ENCODE measurements around the gene DACT2.
A peak's percentile ranks its signal among the peaks of the same experiment; 100 is the strongest.
"Not testable (repeated sequence)": the region's sequence is repeated elsewhere in the genome, so short reads cannot be mapped to it uniquely, and the experiment has no call there.

The DACT2 gene

GRCh38 chr6:168276576-168277273 is 42.9 kb downstream of the DACT2 start:
- in situ Hi-C loops (cut with HindIII; ENCODE audit: low pct_ligation_motif_present, low pct_unique_long_range_greater_than_20kb, low sequenced_read_pairs) = no loop called here
- DNase-seq = no peak

GRCh38 chr6:168275168-168275567 is 44.4 kb downstream of the DACT2 start:
- DNase-seq = no peak
- in situ Hi-C loops (cut with HindIII; ENCODE audit: low pct_ligation_motif_present, low pct_unique_long_range_greater_than_20kb, low sequenced_read_pairs) = no loop called here

GRCh38 chr6:168274037-168274952 is 45.3 kb downstream of the DACT2 start:
- DNase-seq = peak; percentile 52
- in situ Hi-C loops (cut with HindIII; ENCODE audit: low pct_ligation_motif_present, low pct_unique_long_range_greater_than_20kb, low sequenced_read_pairs) = no loop called here

- in situ Hi-C loops (cut with HindIII; ENCODE audit: low pct_ligation_motif_present, low pct_unique_long_range_greater_than_20kb, low sequenced_read_pairs) = no loop called here
- DNase-seq = no peak
Measured at GRCh38 chr6:168273441-168274036, 46.0 kb downstream of the DACT2 start.

- in situ Hi-C loops (cut with HindIII; ENCODE audit: low pct_ligation_motif_present, low pct_unique_long_range_greater_than_20kb, low sequenced_read_pairs) = no loop called here
Measured at GRCh38 chr6:168272415-168273325, 46.9 kb downstream of the DACT2 start.

GRCh38 chr6:168270274-168271172 is 49.1 kb downstream of the DACT2 start:
- in situ Hi-C loops (cut with HindIII; ENCODE audit: low pct_ligation_motif_present, low pct_unique_long_range_greater_than_20kb, low sequenced_read_pairs) = no loop called here
- no peak for DNase-seq

More at GRCh38 chr6:168272415-168273325, 46.9 kb downstream of the DACT2 start:
- no peak for DNase-seq

- in situ Hi-C loops (cut with HindIII; ENCODE audit: low pct_ligation_motif_present, low pct_unique_long_range_greater_than_20kb, low sequenced_read_pairs) = no loop called here
Measured at GRCh38 chr6:168269455-168270243, 49.9 kb downstream of the DACT2 start.

GRCh38 chr6:168268755-168269154 is 50.8 kb downstream of the DACT2 start:
- DNase-seq = no peak
- in situ Hi-C loops (cut with HindIII; ENCODE audit: low pct_ligation_motif_present, low pct_unique_long_range_greater_than_20kb, low sequenced_read_pairs) = no loop called here

More at GRCh38 chr6:168269455-168270243, 49.9 kb downstream of the DACT2 start:
- DNase-seq = no peak

GRCh38 chr6:168267779-168268178 is 51.8 kb downstream of the DACT2 start:
- DNase-seq; in situ Hi-C loops (cut with HindIII; ENCODE audit: low pct_ligation_motif_present, low pct_unique_long_range_greater_than_20kb, low sequenced_read_pairs): not testable (repeated sequence)

- in situ Hi-C loops (cut with HindIII; ENCODE audit: low pct_ligation_motif_present, low pct_unique_long_range_greater_than_20kb, low sequenced_read_pairs) = no loop called here
Measured at GRCh38 chr6:168265827-168266815, 53.5 kb downstream of the DACT2 start.

GRCh38 chr6:168265394-168265793 is 54.2 kb downstream of the DACT2 start:
- in situ Hi-C loops (cut with HindIII; ENCODE audit: low pct_ligation_motif_present, low pct_unique_long_range_greater_than_20kb, low sequenced_read_pairs) = no loop called here
- no peak for DNase-seq

More at GRCh38 chr6:168265827-168266815, 53.5 kb downstream of the DACT2 start:
- no peak for DNase-seq

GRCh38 chr6:168264593-168265335 is 54.8 kb downstream of the DACT2 start:
- no peak for DNase-seq
- in situ Hi-C loops (cut with HindIII; ENCODE audit: low pct_ligation_motif_present, low pct_unique_long_range_greater_than_20kb, low sequenced_read_pairs) = no loop called here

GRCh38 chr6:168263351-168263905 is 56.1 kb downstream of the DACT2 start:
- no peak for DNase-seq
- in situ Hi-C loops (cut with HindIII; ENCODE audit: low pct_ligation_motif_present, low pct_unique_long_range_greater_than_20kb, low sequenced_read_pairs) = no loop called here

GRCh38 chr6:168261234-168261633 is 58.3 kb downstream of the DACT2 start:
- no peak for DNase-seq
- in situ Hi-C loops (cut with HindIII; ENCODE audit: low pct_ligation_motif_present, low pct_unique_long_range_greater_than_20kb, low sequenced_read_pairs) = no loop called here
